ENCODE results near the gene ATP2B2.

The ATP2B2 gene

DNA sequence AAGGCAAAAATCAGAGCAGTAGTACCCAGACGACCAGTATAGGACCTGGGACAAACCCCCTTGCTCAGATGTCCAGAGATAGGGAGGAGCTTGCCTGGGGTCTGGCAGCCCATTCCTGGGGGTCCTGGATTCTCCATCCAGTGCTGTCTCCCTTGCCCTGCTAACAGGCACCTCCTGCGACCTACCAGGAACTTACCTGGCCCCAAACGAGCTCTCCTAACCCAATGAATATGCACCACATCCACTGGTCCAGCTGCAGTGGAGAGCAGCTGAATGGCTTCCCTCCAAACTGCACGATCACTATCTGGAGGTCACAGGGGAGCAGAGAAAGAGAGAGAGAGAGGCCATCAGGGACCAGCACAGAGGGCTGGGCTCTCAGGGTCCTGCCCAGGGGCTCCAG is 165.3 kb downstream of the ATP2B2 start:
- H3K9me3 ChIP-seq = no peaks in the 10 kb centered on the region
- no peaks in the 10 kb centered on the region for H3K4me1 ChIP-seq (ENCODE audit: control insufficient read depth in 1 of 2, insufficient read depth in 1 of 2, low read depth in 1 of 2, low read length in 1 of 2)
- TF ChIP-seq, protein P1, sequence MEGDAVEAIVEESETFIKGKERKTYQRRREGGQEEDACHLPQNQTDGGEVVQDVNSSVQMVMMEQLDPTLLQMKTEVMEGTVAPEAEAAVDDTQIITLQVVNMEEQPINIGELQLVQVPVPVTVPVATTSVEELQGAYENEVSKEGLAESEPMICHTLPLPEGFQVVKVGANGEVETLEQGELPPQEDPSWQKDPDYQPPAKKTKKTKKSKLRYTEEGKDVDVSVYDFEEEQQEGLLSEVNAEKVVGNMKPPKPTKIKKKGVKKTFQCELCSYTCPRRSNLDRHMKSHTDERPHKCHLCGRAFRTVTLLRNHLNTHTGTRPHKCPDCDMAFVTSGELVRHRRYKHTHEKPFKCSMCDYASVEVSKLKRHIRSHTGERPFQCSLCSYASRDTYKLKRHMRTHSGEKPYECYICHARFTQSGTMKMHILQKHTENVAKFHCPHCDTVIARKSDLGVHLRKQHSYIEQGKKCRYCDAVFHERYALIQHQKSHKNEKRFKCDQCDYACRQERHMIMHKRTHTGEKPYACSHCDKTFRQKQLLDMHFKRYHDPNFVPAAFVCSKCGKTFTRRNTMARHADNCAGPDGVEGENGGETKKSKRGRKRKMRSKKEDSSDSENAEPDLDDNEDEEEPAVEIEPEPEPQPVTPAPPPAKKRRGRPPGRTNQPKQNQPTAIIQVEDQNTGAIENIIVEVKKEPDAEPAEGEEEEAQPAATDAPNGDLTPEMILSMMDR (IDR thresholded peaks at IDR 0.05) = no peak
- H3K27me3 ChIP-seq = no peaks in the 10 kb centered on the region
- H3K27ac ChIP-seq = no peak overlapping the region
- no peaks in the 10 kb centered on the region for H3K36me3 ChIP-seq
- H3K4me3 ChIP-seq (ENCODE audit: low read depth in 1 of 2, low read length in 1 of 2) = no peak overlapping the region

DNA sequence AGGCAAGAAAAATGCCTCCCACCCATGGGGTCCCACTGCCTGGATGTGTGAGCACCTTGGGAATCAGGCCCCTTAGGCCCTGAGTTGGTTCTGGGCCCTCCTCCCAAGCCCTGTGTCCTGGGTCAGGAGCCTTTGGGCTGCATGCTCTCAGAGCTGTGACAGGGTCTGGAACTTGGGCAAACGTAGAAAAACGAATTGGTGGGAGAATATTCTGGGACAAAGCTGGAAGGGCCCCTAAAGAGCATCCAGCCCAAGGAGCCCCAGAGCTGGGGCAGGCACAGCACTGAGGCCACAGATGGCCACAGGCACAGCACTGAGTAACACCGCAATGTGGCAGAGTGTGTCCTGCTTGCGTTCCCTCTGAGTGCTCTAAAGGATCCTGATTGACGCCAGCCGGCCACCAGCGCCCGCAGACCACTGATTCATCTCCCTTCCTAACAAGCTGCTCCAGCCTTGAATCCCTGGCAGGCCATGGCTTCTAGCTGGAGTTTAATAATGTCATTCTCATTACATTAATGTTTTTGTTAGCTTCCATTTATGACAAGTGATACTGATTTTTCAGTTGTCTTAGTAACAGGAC is 165.9 kb downstream of the ATP2B2 start:
- Histone ChIP-seq H3K27ac (no peak overlapping the region), H3K4me1 (ENCODE audit: control insufficient read depth in 1 of 2, insufficient read depth in 1 of 2, low read depth in 1 of 2, low read length in 1 of 2) (no peaks in the 10 kb centered on the region), H3K9me3 (no peaks in the 10 kb centered on the region), H3K27me3 (no peaks in the 10 kb centered on the region), H3K4me3 (ENCODE audit: low read depth in 1 of 2, low read length in 1 of 2) (no peak overlapping the region), H3K36me3 (no peaks in the 10 kb centered on the region)
- TF ChIP-seq, protein P1 (IDR thresholded peaks at IDR 0.05) = no peak

DNA sequence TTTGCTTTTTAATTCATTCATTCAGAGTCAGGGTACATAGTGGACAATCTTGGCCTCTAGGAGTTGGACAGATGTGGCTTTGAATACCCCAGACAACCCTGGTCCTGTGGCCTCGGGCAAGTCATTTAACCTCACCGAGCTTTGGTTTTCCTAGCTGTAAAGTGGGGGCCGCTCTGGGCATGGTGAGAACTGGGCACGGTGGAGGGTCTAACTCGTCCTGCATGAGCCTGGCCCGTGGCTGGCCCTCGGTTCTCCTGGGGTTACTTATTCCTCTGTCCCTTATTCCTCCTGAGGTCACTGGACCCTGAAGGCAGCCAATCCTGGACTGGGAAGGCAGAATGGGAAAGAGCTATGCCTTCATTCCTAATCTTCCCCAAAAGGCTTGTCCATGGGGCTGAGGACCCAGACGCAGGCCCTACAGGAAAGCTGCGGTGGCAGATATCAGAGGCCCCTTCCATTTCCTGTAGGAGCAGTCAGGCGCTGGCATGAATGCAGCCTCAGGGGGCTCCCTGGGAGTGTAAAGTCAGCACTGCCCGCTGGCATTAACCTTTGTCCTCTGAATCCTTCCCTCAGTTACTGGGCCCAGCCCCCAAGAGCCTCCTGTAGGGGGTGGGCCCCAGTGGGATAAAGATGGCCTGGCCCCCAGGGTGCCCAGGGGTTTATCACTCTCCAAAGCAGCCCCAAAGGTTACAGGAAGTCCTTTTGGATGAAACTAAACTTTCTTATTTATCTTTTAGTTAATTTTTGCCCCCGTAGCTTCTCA is 166.6 kb downstream of the ATP2B2 start:
- no peak overlapping the region for H3K27ac ChIP-seq
- H3K27me3 ChIP-seq = no peaks in the 10 kb centered on the region
- no peaks in the 10 kb centered on the region for H3K36me3 ChIP-seq
- H3K4me3 ChIP-seq (ENCODE audit: low read depth in 1 of 2, low read length in 1 of 2) = no peak overlapping the region
- TF ChIP-seq, protein P1 (IDR thresholded peaks at IDR 0.05) = no peak
- no peaks in the 10 kb centered on the region for H3K4me1 ChIP-seq (ENCODE audit: control insufficient read depth in 1 of 2, insufficient read depth in 1 of 2, low read depth in 1 of 2, low read length in 1 of 2)
- H3K9me3 ChIP-seq = no peaks in the 10 kb centered on the region

DNA sequence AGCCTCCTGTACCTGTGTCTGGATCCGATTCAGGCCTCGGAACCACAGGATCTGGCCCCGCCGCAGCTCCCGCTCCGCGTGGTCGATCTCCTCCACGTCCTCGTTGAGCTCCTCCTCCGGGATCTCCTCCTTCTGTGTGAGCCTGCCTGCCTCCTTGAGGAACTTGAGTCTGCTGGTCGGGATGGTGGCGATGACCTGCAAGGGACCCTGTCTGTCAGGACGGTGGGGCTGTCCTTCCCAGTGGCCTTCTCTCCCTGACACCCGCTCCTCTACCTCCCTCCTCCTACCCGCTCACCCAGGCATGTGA is 167.3 kb downstream of the ATP2B2 start:
- TF ChIP-seq, protein P1 (IDR thresholded peaks at IDR 0.05) = no peak
- no peak overlapping the region for H3K27ac ChIP-seq
- no peaks in the 10 kb centered on the region for H3K27me3 ChIP-seq
- H3K4me3 ChIP-seq (ENCODE audit: low read depth in 1 of 2, low read length in 1 of 2) = no peak overlapping the region
- no peaks in the 10 kb centered on the region for H3K4me1 ChIP-seq (ENCODE audit: control insufficient read depth in 1 of 2, insufficient read depth in 1 of 2, low read depth in 1 of 2, low read length in 1 of 2)
- no peaks in the 10 kb centered on the region for H3K36me3 ChIP-seq
- no peaks in the 10 kb centered on the region for H3K9me3 ChIP-seq

DNA sequence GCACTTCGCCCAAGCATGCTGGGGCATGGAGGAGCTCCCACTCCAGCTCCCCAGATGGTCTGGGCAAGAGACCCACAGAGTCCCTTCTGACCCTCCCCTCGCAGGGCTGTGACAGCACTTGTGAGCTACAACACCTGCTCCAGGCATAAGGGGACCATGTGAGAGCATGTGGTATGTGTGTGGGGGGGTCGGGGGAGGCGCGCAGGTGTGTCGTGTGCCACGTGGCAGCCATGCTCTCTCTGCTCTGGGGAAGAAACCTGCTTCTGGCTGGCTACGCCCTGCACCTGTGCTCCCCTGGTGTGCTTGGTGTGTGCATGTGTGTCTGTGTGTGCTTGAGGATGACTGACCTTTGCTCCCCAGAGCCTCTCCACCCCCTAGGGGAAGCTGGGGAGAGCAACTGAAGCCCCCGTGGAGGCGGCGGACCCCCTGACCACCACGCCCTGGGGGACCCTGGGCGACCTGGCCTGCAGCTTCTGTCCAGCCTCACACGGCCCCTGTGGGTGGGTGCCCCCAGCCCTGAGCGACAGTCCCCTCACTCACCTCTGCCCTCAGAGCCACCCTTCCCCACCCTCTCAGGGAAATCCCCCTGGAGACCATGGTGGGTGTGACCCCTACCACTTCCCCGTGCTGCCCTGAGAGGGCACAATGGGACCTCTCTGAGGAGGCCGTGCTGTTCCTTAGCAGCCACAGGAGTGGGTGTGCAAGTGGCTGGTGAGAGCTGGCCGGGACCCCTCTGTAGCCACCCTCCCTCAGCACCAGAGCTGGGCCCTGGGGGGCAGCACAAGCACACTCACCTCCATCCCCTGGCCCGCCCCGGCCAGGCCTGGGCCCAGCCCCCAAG is 167.8 kb downstream of the ATP2B2 start:
- Histone ChIP-seq H3K27ac (no peak overlapping the region), H3K27me3 (no peaks in the 10 kb centered on the region), H3K9me3 (no peaks in the 10 kb centered on the region), H3K4me3 (ENCODE audit: low read depth in 1 of 2, low read length in 1 of 2) (no peak overlapping the region), H3K4me1 (ENCODE audit: control insufficient read depth in 1 of 2, insufficient read depth in 1 of 2, low read depth in 1 of 2, low read length in 1 of 2) (no peaks in the 10 kb centered on the region), H3K36me3 (no peaks in the 10 kb centered on the region)
- TF ChIP-seq, protein P1 (IDR thresholded peaks at IDR 0.05) = no peak
